Motor neuron (in vitro differentiated cells): ENCODE results near the gene ANKRD13A. TPM values are rescaled to one million over a fixed set of nuclear protein-coding genes. Genes with fewer than 3 reads are reported as not detected.
"Not testable (repeated sequence)": the region's sequence is repeated elsewhere in the genome, so short reads cannot be mapped to it uniquely, and the experiment has no call there.

Experiments used
- ATAC-seq, 8 experiments: fragments of 200-7000 bp; cut with Tn5 transposase; replicated peaks in 6 of 8; 2 replicates each; pipeline ENCODE4 v1.8.0; 2021; ENCODE audit warnings: mild to moderate bottlenecking in 8 of 8, moderate library complexity in 8 of 8
- H3K27ac ChIP-seq, 2 donors: fragments of 250-450 bp; sonication (Bioruptor Pico); 2 replicates each; pipeline ENCODE4 v1.9.0; 2021; ENCODE audit warnings: antibody characterized with exemption in 2 of 2, mild to moderate bottlenecking in 2 of 2, moderate library complexity in 1 of 2
- H3K4me1 ChIP-seq, 2 donors: fragments of 250-450 bp; sonication (Bioruptor Pico); replicated peaks in 1 of 2; 2 replicates each; pipeline ENCODE4 v1.6.1; 2021; ENCODE audit warnings: antibody characterized with exemption in 2 of 2, mild to moderate bottlenecking in 2 of 2, moderate library complexity in 1 of 2
- H3K4me3 ChIP-seq, 5 donors: fragments of 250-450 bp; sonication (Bioruptor Pico); 2 replicates each; pipeline ENCODE4 v1.9.0; 2021; ENCODE audit warnings: antibody characterized with exemption in 5 of 5, mild to moderate bottlenecking in 5 of 5, moderate library complexity in 4 of 5
- WGBS, 10 experiments: fragments of 450-650 bp; shearing (Covaris generic); methylation state at CpG; one replicate each; pipeline ENCODE4 v1.0.0; 2022; 5-methylcytosine and 5-hydroxymethylcytosine counted together
- in situ Hi-C, 9 experiments: fragments of 400-800 bp; cut with MboI; loops; one replicate each; pipeline ENCODE4 v1.15.0; 2021; ENCODE audit warnings: low sequenced_read_pairs in 9 of 9, low pct_unique_long_range_greater_than_20kb in 2 of 9; ENCODE audit not compliant: unreplicated experiment in 9 of 9
- total RNA-seq, 8 experiments: library from RNA; unstranded; fragments of 300-600 nt; gene quantifications; 2 replicates each; pipeline versions ENCODE4 v1.2.3 to v1.2.4, GENCODE V29; 2022

The ANKRD13A gene
- total RNA-seq, 8 experiments from 2014 or later = 23.2 to 41.5 (median 34.2) TPM

- no peak overlapping the region for H3K27ac ChIP-seq
- 83 to 100% (median 100%) methylated on average over 1 to 2 of the region's 2 CpGs; no CpG with 5 or more reads in 4 of the 10 experiments for WGBS, 10 experiments
- peaks cover 0 to 4% of the 10 kb centered on the region in 2 donors for H3K4me1 ChIP-seq
- no peak overlapping the region for H3K4me3 ChIP-seq
- no peak for ATAC-seq
- in situ Hi-C loops = no loop called here
These were observed 69.4 kb downstream of the ANKRD13A start for GRCh38 chr12:110068654-110069053.

- H3K4me1 ChIP-seq = peaks cover 6 to 13% of the 10 kb centered on the region in 2 donors
- H3K27ac ChIP-seq = no peak overlapping the region
- H3K4me3 ChIP-seq = no peak overlapping the region
- no peak for ATAC-seq
- in situ Hi-C loops = no loop called here
These were observed 72.3 kb downstream of the ANKRD13A start for GRCh38 chr12:110071504-110071903.

- Histone ChIP-seq H3K4me3 (no peak overlapping the region), H3K27ac (no peak overlapping the region), H3K4me1 (peaks cover 6 to 13% of the 10 kb centered on the region in 2 donors)
- in situ Hi-C loops = no loop called here
- ATAC-seq = no peak
- WGBS, 10 experiments = 78 to 100% (median 98%) methylated on average over 1 to 3 of the region's 3 CpGs
These were observed 72.7 kb downstream of the ANKRD13A start for GRCh38 chr12:110071967-110072366.

GRCh38 chr12:110072636-110073035 is 73.4 kb downstream of the ANKRD13A start:
- H3K4me3 ChIP-seq, ATAC-seq, H3K27ac ChIP-seq, in situ Hi-C loops: not testable (repeated sequence)
- peaks cover 6 to 13% of the 10 kb centered on the region in 2 donors for H3K4me1 ChIP-seq
- 40 to 100% (median 89%) methylated on average over 3 to 9 of the region's 9 CpGs for WGBS, 10 experiments

- Histone ChIP-seq H3K27ac (no peak overlapping the region), H3K4me1 (peaks cover 6 to 13% of the 10 kb centered on the region in 2 donors), H3K4me3 (no peak overlapping the region)
- in situ Hi-C loops = no loop called here
- ATAC-seq = peak in 3 of 8 experiments; percentile 34 to 59 (median 39)
- 0 to 86% (median 41%) methylated on average over 1 to 9 of the region's 19 CpGs; no CpG with 5 or more reads in 2 of the 10 experiments for WGBS, 10 experiments
These were observed 74.0 kb downstream of the ANKRD13A start for GRCh38 chr12:110073049-110073831.

- in situ Hi-C loops = no loop called here
- Histone ChIP-seq H3K4me1 (peaks cover 6 to 13% of the 10 kb centered on the region in 2 donors), H3K4me3 (no peak overlapping the region), H3K27ac (peak overlapping the region in 1 of 2 donors; percentile 32)
- ATAC-seq = no peak
- WGBS, 10 experiments = 53 to 100% (median 67%) methylated on average over 1 to 4 of the region's 5 CpGs; no CpG with 5 or more reads in 1 of the 10 experiments
These were observed 74.9 kb downstream of the ANKRD13A start for GRCh38 chr12:110074089-110074488.

GRCh38 chr12:110075880-110076279 is 76.7 kb downstream of the ANKRD13A start:
- Histone ChIP-seq H3K4me3 (no peak overlapping the region), H3K27ac (no peak overlapping the region), H3K4me1 (peaks cover 6 to 13% of the 10 kb centered on the region in 2 donors)
- 55 to 100% (median 85%) methylated on average over 1 of the region's 1 CpG; no CpG with 5 or more reads in 5 of the 10 experiments for WGBS, 10 experiments
- in situ Hi-C loops = loop anchor here in 2 of 9 experiments (25.0 kb wide), 1 partner anchor 361 kb away; no protein-coding TSS in a partner anchor
- ATAC-seq = no peak

GRCh38 chr12:110077800-110078199 is 78.6 kb downstream of the ANKRD13A start:
- peaks cover 6 to 13% of the 10 kb centered on the region in 2 donors for H3K4me1 ChIP-seq
- in situ Hi-C loops = loop anchor here in 2 of 9 experiments (25.0 kb wide), 1 partner anchor 360 kb away; no protein-coding TSS in a partner anchor
- no peak overlapping the region for H3K4me3 ChIP-seq
- 50 to 100% (median 66%) methylated on average over 1 to 4 of the region's 4 CpGs; no CpG with 5 or more reads in 1 of the 10 experiments for WGBS, 10 experiments
- ATAC-seq = peak in 3 of 8 experiments; percentile 13 to 81 (median 14)
- no peak overlapping the region for H3K27ac ChIP-seq

- no peak overlapping the region for H3K27ac ChIP-seq
- peak in 2 of 8 experiments; percentile 38 to 74 for ATAC-seq
- in situ Hi-C loops = loop anchor here in 2 of 9 experiments (25.0 kb wide), 1 partner anchor 358 kb away; no protein-coding TSS in a partner anchor
- WGBS, 10 experiments = 54 to 88% (median 80%) methylated on average over 1 to 8 of the region's 24 CpGs; no CpG with 5 or more reads in 1 of the 10 experiments
- H3K4me3 ChIP-seq = no peak overlapping the region
- no peaks in the 10 kb centered on the region for H3K4me1 ChIP-seq
These were observed 80.5 kb downstream of the ANKRD13A start for GRCh38 chr12:110079477-110080400.

- Histone ChIP-seq H3K4me3 (no peak overlapping the region), H3K4me1 (no peaks in the 10 kb centered on the region), H3K27ac (no peak overlapping the region)
- in situ Hi-C loops = loop anchor here in 2 of 9 experiments (25.0 kb wide), 1 partner anchor 357 kb away; no protein-coding TSS in a partner anchor
- ATAC-seq = peak in 1 of 8 experiments; percentile 41
- WGBS, 10 experiments = 26 to 83% (median 81%) methylated on average over 2 to 7 of the region's 7 CpGs; no CpG with 5 or more reads in 5 of the 10 experiments
These were observed 81.2 kb downstream of the ANKRD13A start for GRCh38 chr12:110080410-110080809.

- Histone ChIP-seq H3K4me1 (no peaks in the 10 kb centered on the region), H3K27ac (no peak overlapping the region), H3K4me3 (no peak overlapping the region)
- in situ Hi-C loops = loop anchor here in 2 of 9 experiments (25.0 kb wide), 1 partner anchor 353 kb away; no protein-coding TSS in a partner anchor
- ATAC-seq = peak in 3 of 8 experiments; percentile 49 to 89 (median 89)
- WGBS, 10 experiments = 0 to 93% (median 58%) methylated on average over 3 to 4 of the region's 4 CpGs; no CpG with 5 or more reads in 2 of the 10 experiments
These were observed 85.2 kb downstream of the ANKRD13A start for GRCh38 chr12:110084314-110085015.

- not testable (repeated sequence) for H3K27ac ChIP-seq, H3K4me3 ChIP-seq, H3K4me1 ChIP-seq, ATAC-seq
- WGBS, 10 experiments = 40 to 100% (median 97%) methylated on average over 1 to 6 of the region's 6 CpGs; no CpG with 5 or more reads in 1 of the 10 experiments
- in situ Hi-C loops = loop anchor here in 2 of 9 experiments (25.0 kb wide), 1 partner anchor 349 kb away; no protein-coding TSS in a partner anchor
These were observed 89.0 kb downstream of the ANKRD13A start for GRCh38 chr12:110088216-110088615.
